ENCODE measurements around the gene C11orf65.

- TF ChIP-seq CTCF (IDR thresholded peaks at IDR 0.05), result no peak
- TF ChIP-seq POLR2A (IDR thresholded peaks at IDR 0.05), result no peak
These were observed 7.5 kb upstream of the C11orf65 start for GRCh38 chr11:108474664-108475463.

Measured in prostate gland (tissue), 2 donors.